Panc1 (cell line): ENCODE measurements around the gene CEP63. TPM values are rescaled to one million over a fixed set of nuclear protein-coding genes. Genes with fewer than 3 reads are reported as not detected.

ENCODE experiments used
- ATAC-seq: fragments of 200-7000 bp; cut with Tn5 transposase; 2 replicates; pipeline ENCODE4 v1.9.1; 2020; ENCODE audit warnings: mild to moderate bottlenecking, moderate library complexity
- BruUV-seq: library from RNA; stranded (reverse); fragments of 400-500 nt; replicated peaks from 2 replicates; lab custom pipeline; 2021; lab: Mats Ljungman, UMichigan
- CTCF ChIA-PET: fragments of 300-600 bp; sonication (Branson Sonifier 250); formaldehyde crosslinking; loops from one replicate; lab custom pipeline; 2022; ENCODE audit warnings: antibody characterized with exemption; lab: Charles Lee
- POLR2A ChIA-PET: fragments of 300-600 bp; sonication (Branson Sonifier 250); formaldehyde crosslinking; loops from one replicate; lab custom pipeline; 2022; ENCODE audit warnings: antibody characterized with exemption; lab: Charles Lee
- DNase-seq: peaks from one replicate; pipeline ENCODE4 v3.0.0-alpha.2; 2010; ENCODE audit warnings: low read depth, low spot score
- H3K27ac ChIP-seq: 2 replicates; pipeline ENCODE4 v1.5.1; 2011; ENCODE audit warnings: mild to moderate bottlenecking, low read length, inconsistent platforms
- H3K27me3 ChIP-seq: fragments of 200-500 bp; sonication (Bioruptor generic); 2 replicates; pipeline ENCODE4 v1.6.0; 2014; ENCODE audit warnings: low read length, inconsistent platforms; ENCODE audit not compliant: control insufficient read depth, insufficient read depth
- H3K36me3 ChIP-seq: fragments of 200-500 bp; sonication (Bioruptor generic); 2 replicates; pipeline ENCODE4 v1.5.1; 2014; ENCODE audit warnings: inconsistent platforms, mild to moderate bottlenecking, low read length, moderate library complexity; ENCODE audit not compliant: control insufficient read depth, insufficient read depth
- H3K4me1 ChIP-seq: 2 replicates; pipeline ENCODE4 v1.5.1; 2011; ENCODE audit warnings: inconsistent platforms, mild to moderate bottlenecking, low read length, moderate library complexity; ENCODE audit not compliant: control insufficient read depth, insufficient read depth
- H3K4me3 ChIP-seq, 2 experiments: 2 replicates each; pipeline ENCODE4 v1.5.1; 2011 to 2012; ENCODE audit warnings: low read depth in 2 of 2, low read length in 2 of 2, mild to moderate bottlenecking in 2 of 2, inconsistent platforms in 1 of 2, moderate library complexity in 1 of 2
- H3K9me3 ChIP-seq: fragments of 200-500 bp; sonication (Bioruptor generic); 2 replicates; pipeline ENCODE4 v1.5.1; 2014; ENCODE audit warnings: low read depth, mild to moderate bottlenecking, inconsistent platforms, low read length, moderate library complexity; ENCODE audit not compliant: control insufficient read depth, insufficient read depth
- POLR2AphosphoS5 ChIP-seq: IDR thresholded peaks from 2 replicates; pipeline ENCODE4 v1.6.1; 2012; ENCODE audit warnings: mild to moderate bottlenecking, low read depth, low read length, moderate library complexity
- SIN3A ChIP-seq: IDR thresholded peaks from 2 replicates; pipeline ENCODE4 v1.6.1; 2012; ENCODE audit warnings: low read depth, mild to moderate bottlenecking, low read length, moderate library complexity, borderline replicate concordance; ENCODE audit not compliant: insufficient read depth
- TCF7L2 ChIP-seq: IDR thresholded peaks from 2 replicates; pipeline ENCODE4 v1.6.1; 2011; ENCODE audit warnings: mild to moderate bottlenecking, low read depth, low read length, inconsistent platforms
- in situ Hi-C: cut with HindIII; loops from 2 replicates; pipeline ENCODE4 v1.10.0; 2016; ENCODE audit warnings: low sequenced_read_pairs, low pct_unique_long_range_greater_than_20kb
- intact Hi-C: fragments of 100-400 bp; cut with micrococcal nuclease; formaldehyde crosslinking; loops from one replicate; pipeline ENCODE4 v1.10.0; 2022; ENCODE audit not compliant: unreplicated experiment
- total RNA-seq: library from RNA; stranded (reverse); gene quantifications from one replicate; pipeline ENCODE4 v1.2.1, GENCODE V29; 2021; ENCODE audit not compliant: unreplicated experiment
- TF ChIP-seq, protein P1 (sequence below), 2 experiments: IDR thresholded peaks; 2 replicates each; pipeline ENCODE4 v1.6.1; 2011 to 2012; ENCODE audit warnings: low read depth in 2 of 2, control low read depth in 1 of 2, low read length in 1 of 2, mild to moderate bottlenecking in 1 of 2, moderate library complexity in 1 of 2; ENCODE audit not compliant: insufficient read depth in 1 of 2
- TF ChIP-seq, protein P2 (sequence below): fragments of 450-650 bp; IDR thresholded peaks from 2 replicates; pipeline ENCODE4 v1.5.1; 2017; ENCODE audit warnings: mild to moderate bottlenecking

CEP63 gene
- total RNA-seq, 1 experiment from 2014 or later, result 30.5 TPM

DNA sequence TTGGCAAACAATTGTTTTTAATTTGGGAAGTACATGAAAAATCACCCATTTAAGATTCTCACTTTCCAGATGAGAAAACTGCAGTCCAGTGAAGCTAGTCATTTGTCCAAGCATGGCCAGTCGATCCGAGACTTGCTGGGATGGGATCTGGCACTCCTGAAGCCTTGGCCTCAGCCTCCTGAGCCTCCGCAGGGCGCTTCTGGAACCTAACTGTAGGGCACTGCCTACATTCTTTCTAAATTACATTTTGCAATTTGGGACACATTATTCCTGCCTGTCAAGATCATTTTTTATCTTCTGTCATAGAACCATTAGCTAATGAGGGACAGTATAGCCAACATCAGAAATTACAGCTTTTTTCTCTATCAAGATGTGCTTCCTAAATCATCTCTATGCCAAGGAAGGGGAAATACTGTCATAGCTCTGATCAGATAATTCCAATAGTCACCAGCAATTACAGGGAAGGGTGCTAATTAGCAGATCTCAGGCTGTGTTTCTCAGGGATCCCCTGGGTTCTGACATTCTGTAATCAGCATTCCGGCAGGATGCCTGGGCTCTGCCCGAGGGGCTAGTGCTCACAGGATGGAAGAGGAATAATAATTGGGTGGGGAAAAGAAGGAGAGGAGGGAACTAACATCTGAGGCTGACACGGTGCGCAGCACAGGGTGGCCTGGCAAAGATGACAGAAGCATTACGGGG is 28.3 kb upstream of the CEP63 start:
- intact Hi-C loops, result no loop called here
- BruUV-seq, result no TSS peak
- CTCF ChIA-PET, result no interaction called here

DNA sequence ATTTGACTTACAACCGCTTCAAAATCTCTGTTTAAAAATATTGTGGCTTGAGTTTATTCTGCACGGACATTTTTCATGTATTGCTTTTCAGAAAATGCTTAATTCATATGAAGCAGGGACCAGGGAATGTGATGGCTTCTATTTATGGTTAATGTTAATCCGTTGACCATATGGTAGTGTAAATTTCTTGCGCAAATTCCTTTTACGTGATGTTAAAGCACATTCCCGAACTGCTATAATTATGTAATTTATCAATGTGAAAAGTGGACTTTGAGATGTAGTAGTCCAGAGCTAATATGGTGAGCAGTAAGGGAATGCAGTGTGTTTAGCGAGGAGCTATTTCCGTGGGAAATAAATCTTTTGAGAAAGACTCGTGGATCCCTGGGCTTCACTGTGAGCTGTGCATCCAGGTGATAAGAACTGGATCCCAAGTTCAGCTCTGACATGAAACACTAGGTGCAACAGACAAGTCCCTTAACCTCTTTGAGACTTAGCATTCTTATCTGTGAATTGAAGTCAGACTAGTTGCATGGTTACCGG is 27.4 kb upstream of the CEP63 start:
- Histone ChIP-seq H3K27ac (no peak overlapping the region), H3K4me1 (no peaks in the 10 kb centered on the region), H3K36me3 (no peaks in the 10 kb centered on the region), H3K4me3 (no peak overlapping the region), H3K9me3 (no peaks in the 10 kb centered on the region), H3K27me3 (no peaks in the 10 kb centered on the region)
- ChIA-PET POLR2A (no interaction called here), CTCF (no interaction called here)
- in situ Hi-C loops (no loop called here), intact Hi-C loops (no loop called here)
- ATAC-seq (no peak), DNase-seq (no peak)
- TF ChIP-seq TCF7L2, result no peak
- TF ChIP-seq SIN3A, result no peak
- TF ChIP-seq, protein P1, sequence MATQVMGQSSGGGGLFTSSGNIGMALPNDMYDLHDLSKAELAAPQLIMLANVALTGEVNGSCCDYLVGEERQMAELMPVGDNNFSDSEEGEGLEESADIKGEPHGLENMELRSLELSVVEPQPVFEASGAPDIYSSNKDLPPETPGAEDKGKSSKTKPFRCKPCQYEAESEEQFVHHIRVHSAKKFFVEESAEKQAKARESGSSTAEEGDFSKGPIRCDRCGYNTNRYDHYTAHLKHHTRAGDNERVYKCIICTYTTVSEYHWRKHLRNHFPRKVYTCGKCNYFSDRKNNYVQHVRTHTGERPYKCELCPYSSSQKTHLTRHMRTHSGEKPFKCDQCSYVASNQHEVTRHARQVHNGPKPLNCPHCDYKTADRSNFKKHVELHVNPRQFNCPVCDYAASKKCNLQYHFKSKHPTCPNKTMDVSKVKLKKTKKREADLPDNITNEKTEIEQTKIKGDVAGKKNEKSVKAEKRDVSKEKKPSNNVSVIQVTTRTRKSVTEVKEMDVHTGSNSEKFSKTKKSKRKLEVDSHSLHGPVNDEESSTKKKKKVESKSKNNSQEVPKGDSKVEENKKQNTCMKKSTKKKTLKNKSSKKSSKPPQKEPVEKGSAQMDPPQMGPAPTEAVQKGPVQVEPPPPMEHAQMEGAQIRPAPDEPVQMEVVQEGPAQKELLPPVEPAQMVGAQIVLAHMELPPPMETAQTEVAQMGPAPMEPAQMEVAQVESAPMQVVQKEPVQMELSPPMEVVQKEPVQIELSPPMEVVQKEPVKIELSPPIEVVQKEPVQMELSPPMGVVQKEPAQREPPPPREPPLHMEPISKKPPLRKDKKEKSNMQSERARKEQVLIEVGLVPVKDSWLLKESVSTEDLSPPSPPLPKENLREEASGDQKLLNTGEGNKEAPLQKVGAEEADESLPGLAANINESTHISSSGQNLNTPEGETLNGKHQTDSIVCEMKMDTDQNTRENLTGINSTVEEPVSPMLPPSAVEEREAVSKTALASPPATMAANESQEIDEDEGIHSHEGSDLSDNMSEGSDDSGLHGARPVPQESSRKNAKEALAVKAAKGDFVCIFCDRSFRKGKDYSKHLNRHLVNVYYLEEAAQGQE (IDR thresholded peaks at IDR 0.05; ENCODE audit: insufficient read depth in 1 of 2, low read depth in 2 of 2, low read length in 1 of 2), result no peak
- TF ChIP-seq, protein P2, sequence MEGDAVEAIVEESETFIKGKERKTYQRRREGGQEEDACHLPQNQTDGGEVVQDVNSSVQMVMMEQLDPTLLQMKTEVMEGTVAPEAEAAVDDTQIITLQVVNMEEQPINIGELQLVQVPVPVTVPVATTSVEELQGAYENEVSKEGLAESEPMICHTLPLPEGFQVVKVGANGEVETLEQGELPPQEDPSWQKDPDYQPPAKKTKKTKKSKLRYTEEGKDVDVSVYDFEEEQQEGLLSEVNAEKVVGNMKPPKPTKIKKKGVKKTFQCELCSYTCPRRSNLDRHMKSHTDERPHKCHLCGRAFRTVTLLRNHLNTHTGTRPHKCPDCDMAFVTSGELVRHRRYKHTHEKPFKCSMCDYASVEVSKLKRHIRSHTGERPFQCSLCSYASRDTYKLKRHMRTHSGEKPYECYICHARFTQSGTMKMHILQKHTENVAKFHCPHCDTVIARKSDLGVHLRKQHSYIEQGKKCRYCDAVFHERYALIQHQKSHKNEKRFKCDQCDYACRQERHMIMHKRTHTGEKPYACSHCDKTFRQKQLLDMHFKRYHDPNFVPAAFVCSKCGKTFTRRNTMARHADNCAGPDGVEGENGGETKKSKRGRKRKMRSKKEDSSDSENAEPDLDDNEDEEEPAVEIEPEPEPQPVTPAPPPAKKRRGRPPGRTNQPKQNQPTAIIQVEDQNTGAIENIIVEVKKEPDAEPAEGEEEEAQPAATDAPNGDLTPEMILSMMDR, result no peak
- TF ChIP-seq POLR2AphosphoS5, result no peak
- BruUV-seq, result no TSS peak

More for the DNA sequence above, 28.3 kb upstream of the CEP63 start:
- DNase-seq, result no peak
- no peaks in the 10 kb centered on the region for H3K4me1 ChIP-seq
- H3K9me3 ChIP-seq, result no peaks in the 10 kb centered on the region
- no peak for ATAC-seq
- no peaks in the 10 kb centered on the region for H3K27me3 ChIP-seq
- H3K27ac ChIP-seq, result no peak overlapping the region
- in situ Hi-C loops, result no loop called here
- POLR2A ChIA-PET, result no interaction called here
- H3K4me3 ChIP-seq, result no peak overlapping the region
- no peak for TF ChIP-seq TCF7L2
- TF ChIP-seq, protein P1 (IDR thresholded peaks at IDR 0.05; ENCODE audit: insufficient read depth in 1 of 2, low read depth in 2 of 2, low read length in 1 of 2), result no peak
- TF ChIP-seq SIN3A, result no peak
- TF ChIP-seq POLR2AphosphoS5, result no peak
- TF ChIP-seq, protein P2, result no peak
- no peaks in the 10 kb centered on the region for H3K36me3 ChIP-seq
